Measurements from ENCODE around the gene SPTLC2. TPM values are rescaled to one million over a fixed set of nuclear protein-coding genes. Genes with fewer than 3 reads are reported as not detected.

The SPTLC2 gene
- total RNA-seq, 1 experiment from 2014 or later: 44.7 TPM

- H3K4me3 ChIP-seq (replicated peaks in 1 of 2; ENCODE audit: low read depth in 1 of 2, low read length in 2 of 2): no peak overlapping the region
- H3K9ac ChIP-seq (ENCODE audit: low read length): no peak overlapping the region
- ChIA-PET RAD21 (ENCODE audit: low non-redundant PET in 1 of 2, low total read pairs in 2 of 2, uncharacterized antibody in 2 of 2, unreplicated experiment in 2 of 2) (no interaction called here), CTCF (no interaction called here), POLR2A (no interaction called here)
- DNase-seq (ENCODE audit: low read depth, low spot score) (no peak), ATAC-seq (no peak)
- H3K4me1 ChIP-seq (ENCODE audit: control insufficient read depth in 1 of 2, insufficient read depth in 2 of 2, low read length in 2 of 2): no peaks in the 10 kb centered on the region
- H3K36me3 ChIP-seq (ENCODE audit: control insufficient read depth in 1 of 2, insufficient read depth in 2 of 2, low read length in 2 of 2): peaks cover 10 to 13% of the 10 kb centered on the region in 2 experiments; a peak in 2 of 4 replicates
- intact Hi-C loops (cut with micrococcal nuclease): no loop called here
- TF ChIP-seq TCF7L2 (IDR thresholded peaks at IDR 0.05; ENCODE audit: borderline replicate concordance, extremely low read depth, insufficient read depth, insufficient read length) (no peak), RAD21 (IDR thresholded peaks at IDR 0.05; ENCODE audit: low read depth) (no peak), JUND (IDR thresholded peaks at IDR 0.05) (no peak), ZBTB33 (IDR thresholded peaks at IDR 0.05; ENCODE audit: extremely low read depth, insufficient replicate concordance, low read length) (no peak), EZH2phosphoT487 (IDR thresholded peaks at IDR 0.05; ENCODE audit: borderline replicate concordance) (no peak), SP1 (IDR thresholded peaks at IDR 0.05; ENCODE audit: low read depth) (no peak), FOSL1 (IDR thresholded peaks at IDR 0.05; ENCODE audit: low read depth) (no peak), POLR2AphosphoS5 (IDR thresholded peaks at IDR 0.05; ENCODE audit: low read depth, low read length) (no peak), EZH2 (IDR thresholded peaks at IDR 0.05) (no peak), MAX (IDR thresholded peaks at IDR 0.05) (no peak), POLR2A (IDR thresholded peaks at IDR 0.05; ENCODE audit: borderline replicate concordance, extremely low read depth, insufficient read depth, insufficient read length) (no peak), CBX3 (IDR thresholded peaks at IDR 0.05; ENCODE audit: low read depth) (no peak)
- H3K79me2 ChIP-seq (ENCODE audit: insufficient read depth, low read length): no peaks in the 10 kb centered on the region; the same call in 1 of the 2 replicates
- no peaks in the 10 kb centered on the region for H3K9me2 ChIP-seq (ENCODE audit: insufficient read depth)
- H4K20me1 ChIP-seq (ENCODE audit: insufficient read depth): no peaks in the 10 kb centered on the region
- H2AFZ ChIP-seq (ENCODE audit: low read depth, low read length, poor library complexity, severe bottlenecking): no peak overlapping the region
- no peaks in the 10 kb centered on the region for H3K27me3 ChIP-seq (ENCODE audit: insufficient read depth, low read length)
- no TSS peak for BruUV-seq (replicated peaks)
- no peak overlapping the region for H3K4me2 ChIP-seq (ENCODE audit: low read length)
- no peaks in the 10 kb centered on the region for H3K9me3 ChIP-seq (ENCODE audit: control insufficient read depth in 1 of 2, insufficient read depth in 1 of 2, low read depth in 1 of 2, low read length in 2 of 2)
- H3K27ac ChIP-seq (ENCODE audit: low read depth, low read length): no peak overlapping the region
Observed at GRCh38 chr14:77557391-77557790, 59.0 kb downstream of the SPTLC2 start.
